Activated CD4-positive, CD25-positive, alpha-beta regulatory T cell (primary cell): ENCODE results near the gene LMBR1.
"Not testable (repeated sequence)": the region's sequence is repeated elsewhere in the genome, so short reads cannot be mapped to it uniquely, and the experiment has no call there.

Source experiments
- DNase-seq, 4 experiments: peaks; one replicate each; lab custom pipeline; 2025; lab: John Stamatoyannopoulos, UW

LMBR1 gene

GRCh38 chr7:156892821-156893706 is at the start of gene LMBR1:
Gene LMBR1 (minus strand): TSS chr7:156893183. CDS start chr7:156892993, 190 bp downstream.
- DNase-seq, result peak; percentile 87 to 92 (median 90)

- DNase-seq, result no peak
These were observed 49.7 kb upstream of the LMBR1 start for GRCh38 chr7:156942708-156943090.

- no peak for DNase-seq
These were observed 48.6 kb upstream of the LMBR1 start for GRCh38 chr7:156941393-156942182.

- no peak for DNase-seq
These were observed 47.6 kb upstream of the LMBR1 start for GRCh38 chr7:156940421-156941122.

GRCh38 chr7:156936766-156937165 is 43.8 kb upstream of the LMBR1 start:
- not testable (repeated sequence) for DNase-seq

GRCh38 chr7:156935250-156935649 is 42.3 kb upstream of the LMBR1 start:
- no peak for DNase-seq

- no peak for DNase-seq
These were observed 39.0 kb upstream of the LMBR1 start for GRCh38 chr7:156932006-156932405.

- DNase-seq, result no peak
These were observed 37.0 kb upstream of the LMBR1 start for GRCh38 chr7:156929789-156930539.

GRCh38 chr7:156928406-156928747 is 35.4 kb upstream of the LMBR1 start:
- DNase-seq, result no peak

GRCh38 chr7:156927571-156928405 is 34.8 kb upstream of the LMBR1 start:
- DNase-seq, result no peak

- DNase-seq, result not testable (repeated sequence)
These were observed 32.8 kb upstream of the LMBR1 start for GRCh38 chr7:156925821-156926220.

- not testable (repeated sequence) for DNase-seq
These were observed 29.3 kb upstream of the LMBR1 start for GRCh38 chr7:156922304-156922703.

GRCh38 chr7:156920487-156921373 is 27.7 kb upstream of the LMBR1 start:
- DNase-seq, result not testable (repeated sequence)

- DNase-seq, result no peak
These were observed 27.1 kb upstream of the LMBR1 start for GRCh38 chr7:156920076-156920475.

GRCh38 chr7:156919132-156919713 is 26.2 kb upstream of the LMBR1 start:
- no peak for DNase-seq

GRCh38 chr7:156918635-156919034 is 25.7 kb upstream of the LMBR1 start:
- DNase-seq, result no peak

GRCh38 chr7:156909574-156910252 is 16.7 kb upstream of the LMBR1 start:
- not testable (repeated sequence) for DNase-seq

- DNase-seq, result no peak
These were observed 14.7 kb upstream of the LMBR1 start for GRCh38 chr7:156907656-156908055.

GRCh38 chr7:156906200-156906649 is 13.2 kb upstream of the LMBR1 start:
- no peak for DNase-seq
